GM18508 (cell line): ENCODE measurements around the gene GLYATL1B.
"Not testable (repeated sequence)": the region's sequence is repeated elsewhere in the genome, so short reads cannot be mapped to it uniquely, and the experiment has no call there.

Experiments
- ATAC-seq: cut with Tn5 transposase; IDR thresholded peaks from one replicate; pipeline ENCODE4 v1.9.1; 2021; ENCODE audit warnings: moderate number of reproducible peaks; ENCODE audit not compliant: insufficient read depth, unreplicated experiment

The GLYATL1B gene

DNA sequence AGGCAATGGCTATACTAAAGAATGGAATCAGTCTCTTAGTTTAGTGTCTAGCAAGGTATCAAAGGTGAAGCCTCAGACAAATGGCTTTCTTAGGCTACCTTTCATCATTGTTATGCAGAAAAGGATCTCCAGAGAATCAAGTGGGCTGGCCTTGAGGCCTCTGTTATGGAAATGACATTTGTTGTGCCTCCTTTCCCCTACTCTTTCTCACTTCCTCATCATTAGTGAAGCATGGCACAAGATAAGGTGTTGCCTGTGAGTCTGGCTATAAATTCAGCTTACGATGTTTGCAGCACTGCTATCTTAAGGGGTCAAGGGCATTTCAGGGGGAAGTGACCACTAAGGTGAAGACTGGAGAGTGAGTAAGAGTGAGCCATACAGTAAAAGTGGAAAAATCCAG, 9.1 kb downstream of the GLYATL1B start:
- ATAC-seq, result peak; percentile 79

DNA sequence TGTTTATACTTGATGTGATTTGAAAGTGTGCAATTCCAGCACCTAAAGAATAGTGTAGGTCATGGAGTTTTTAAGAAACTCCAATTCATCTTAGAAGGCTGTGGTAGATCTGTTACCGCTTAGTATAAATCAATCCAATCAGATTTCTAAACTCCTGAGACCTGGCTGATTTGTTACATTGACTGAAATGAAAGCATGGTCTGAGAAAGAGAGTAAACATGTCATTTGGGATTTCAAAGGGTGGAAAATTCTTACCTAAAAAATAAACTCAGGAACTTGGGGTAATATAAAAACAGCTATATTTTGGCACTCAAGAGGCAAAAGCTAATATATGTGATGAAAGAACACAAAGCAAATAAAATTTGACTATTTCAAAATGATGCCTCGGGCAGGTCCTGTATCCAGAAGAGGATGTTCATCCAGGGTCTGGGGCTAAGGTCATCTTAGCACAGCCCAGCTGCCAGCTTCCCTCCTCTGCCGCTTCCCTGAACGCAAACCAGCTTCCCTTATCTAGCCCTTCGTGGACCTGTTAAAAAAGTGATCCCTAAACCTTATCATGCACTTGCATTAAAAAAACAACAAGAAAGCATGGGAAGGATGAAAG, 10.0 kb downstream of the GLYATL1B start:
- ATAC-seq, result not testable (repeated sequence)

GRCh38 chr11:59097113-59097708, 11.1 kb downstream of the GLYATL1B start:
- no peak for ATAC-seq

DNA sequence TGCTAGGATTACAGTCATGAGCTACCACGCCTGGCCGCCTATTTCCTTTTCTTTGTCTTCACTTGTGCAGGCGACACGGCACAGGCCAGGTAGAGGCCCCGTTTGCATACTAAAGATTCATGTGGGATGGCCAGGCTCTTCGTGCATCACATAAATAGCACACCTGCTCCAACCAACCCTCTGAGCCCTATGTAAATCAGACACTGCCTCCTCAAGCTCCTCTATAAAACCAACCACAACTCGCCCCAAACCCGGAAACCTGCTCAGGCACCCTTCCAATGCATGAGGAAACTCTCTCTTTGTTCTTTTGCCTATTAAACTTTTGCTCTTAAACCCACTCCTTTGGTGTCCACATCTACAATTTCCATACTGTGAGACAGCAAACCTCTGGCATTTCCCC, 11.8 kb downstream of the GLYATL1B start:
- not testable (repeated sequence) for ATAC-seq

DNA sequence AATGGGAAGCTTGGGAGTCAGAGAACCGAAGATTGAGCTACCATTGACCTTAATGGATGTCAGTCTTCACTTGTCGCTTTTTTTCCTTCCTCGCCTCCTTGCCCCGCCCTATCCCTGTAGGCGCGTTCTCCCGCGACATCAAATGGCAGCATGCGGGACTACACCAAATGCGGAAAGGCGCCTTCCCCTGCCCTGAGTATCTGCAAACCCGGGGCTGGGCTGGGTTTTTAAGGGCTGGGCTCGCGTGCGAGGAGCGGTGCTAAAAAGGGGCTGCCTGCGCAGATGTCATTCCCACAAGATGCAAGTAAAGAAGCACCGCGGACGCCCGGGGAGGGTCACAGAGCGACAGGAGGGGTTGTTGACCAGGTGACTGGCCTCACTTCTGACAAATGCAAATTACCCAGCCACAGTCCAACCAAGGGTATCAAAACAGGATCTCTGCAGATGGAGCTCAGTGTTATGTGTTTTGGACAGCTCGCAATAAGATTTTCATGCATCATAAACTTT, 16.2 kb downstream of the GLYATL1B start:
- ATAC-seq, result peak; percentile 53

DNA sequence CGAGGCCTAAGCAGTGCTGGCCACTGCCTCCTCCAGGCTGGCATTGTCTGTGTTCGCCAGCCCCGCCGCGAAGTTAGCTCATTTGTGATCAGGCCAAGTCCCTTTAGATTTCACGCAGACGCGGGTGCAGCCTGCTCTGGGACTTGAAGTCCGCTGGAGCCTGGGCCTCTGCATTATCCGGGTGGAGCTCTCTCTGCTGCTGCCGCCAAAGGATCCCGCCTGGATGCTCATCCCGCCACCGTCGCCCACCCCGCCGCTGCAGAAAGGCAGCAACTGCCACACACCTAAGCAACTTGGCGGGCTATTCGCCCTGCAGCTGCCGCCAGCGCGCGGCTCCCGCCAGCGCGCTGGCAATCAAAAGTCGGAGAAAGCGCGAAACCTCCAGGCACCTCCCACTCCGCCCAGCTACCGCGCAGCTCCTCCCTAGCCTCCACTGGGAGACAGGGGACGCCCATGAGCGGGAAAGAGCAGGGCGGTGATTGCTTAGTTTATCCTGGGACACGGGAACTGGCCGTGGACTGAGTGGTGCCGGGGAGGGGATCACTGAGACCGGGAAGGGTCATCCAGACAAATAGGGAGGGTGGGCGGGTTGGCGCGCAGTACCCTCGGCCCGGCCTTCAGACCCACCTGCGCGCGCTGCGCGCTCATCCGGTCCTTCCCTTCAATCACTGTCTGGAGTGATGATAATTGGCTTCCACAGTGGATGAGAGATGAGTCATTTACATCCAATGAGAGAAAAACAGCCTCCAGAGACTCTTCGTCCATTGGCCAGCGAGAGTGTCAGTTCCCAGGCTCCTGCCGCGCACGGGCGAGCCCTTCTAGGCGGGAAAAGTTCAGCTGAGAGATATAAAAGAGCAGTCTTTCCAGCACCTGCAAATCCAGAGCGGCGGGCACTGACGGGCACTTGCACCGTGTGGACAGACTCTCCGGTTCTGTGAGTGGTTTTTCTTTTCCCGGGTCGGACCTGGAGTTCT, 20.5 kb downstream of the GLYATL1B start, which contains the start of gene FAM111B:
TSS of gene FAM111B (plus strand) at position 875 of the 974 bp plus-strand sequence. CDS start 2,389 bp downstream, outside the sequence.
- ATAC-seq, result peak; percentile 57

DNA sequence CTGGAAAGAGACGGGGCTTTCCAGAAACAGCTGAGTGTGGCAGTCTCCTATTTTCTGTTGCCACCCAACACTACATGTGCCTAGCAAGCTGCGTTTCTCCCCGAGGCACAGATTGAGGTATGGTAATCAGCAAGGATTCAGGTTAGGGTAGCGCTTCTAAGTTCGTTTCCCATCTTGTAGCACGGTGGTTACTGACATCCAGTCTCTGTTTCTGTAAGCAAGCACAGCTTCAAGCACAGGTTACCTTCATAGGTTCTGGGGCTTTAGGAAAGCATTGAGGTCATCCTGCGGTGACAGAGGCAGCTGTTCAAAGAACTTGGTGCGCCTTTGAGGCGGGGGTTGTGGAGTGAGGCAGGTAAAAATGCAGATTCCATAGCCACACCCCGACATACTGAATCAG, 21.6 kb downstream of the GLYATL1B start:
- ATAC-seq, result not testable (repeated sequence)

DNA sequence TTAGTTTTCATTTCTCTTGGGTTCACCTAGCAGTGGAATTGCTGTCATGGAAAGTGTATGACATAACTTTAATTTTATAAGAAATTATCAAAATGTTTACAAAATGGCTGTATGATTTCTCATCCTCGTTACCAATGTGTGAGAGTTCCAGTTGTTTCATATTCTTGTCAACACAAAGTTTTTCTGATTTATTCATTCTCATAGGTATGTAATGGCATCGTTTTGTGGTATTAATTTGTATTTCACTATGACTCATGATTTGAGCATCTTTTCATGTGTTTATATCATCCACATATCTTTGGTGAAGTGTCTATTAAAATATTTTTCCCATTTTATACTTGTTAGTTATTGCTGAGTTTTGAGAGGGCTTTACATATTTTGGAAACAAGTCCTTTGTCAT, 26.4 kb downstream of the GLYATL1B start:
- ATAC-seq, result no peak

DNA sequence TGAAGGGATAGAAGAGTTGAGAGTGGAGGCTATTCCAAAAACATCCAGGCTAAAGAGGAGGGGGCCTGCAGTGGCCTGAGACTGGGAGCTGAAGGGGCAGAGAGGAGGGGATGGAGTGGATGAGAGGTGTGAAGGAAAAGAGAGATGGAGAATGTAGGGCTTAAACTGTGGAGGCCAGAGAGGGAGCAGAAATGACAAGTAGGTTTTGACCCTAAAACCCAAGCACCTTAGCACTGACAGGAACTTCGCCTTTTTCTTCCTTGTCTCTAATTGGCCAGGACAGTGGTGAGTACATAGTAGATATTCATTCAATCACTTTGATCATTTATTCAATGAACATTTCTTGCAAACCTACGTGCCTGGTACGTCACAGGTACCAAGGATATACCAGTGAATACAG, 28.2 kb downstream of the GLYATL1B start:
- ATAC-seq, result no peak

DNA sequence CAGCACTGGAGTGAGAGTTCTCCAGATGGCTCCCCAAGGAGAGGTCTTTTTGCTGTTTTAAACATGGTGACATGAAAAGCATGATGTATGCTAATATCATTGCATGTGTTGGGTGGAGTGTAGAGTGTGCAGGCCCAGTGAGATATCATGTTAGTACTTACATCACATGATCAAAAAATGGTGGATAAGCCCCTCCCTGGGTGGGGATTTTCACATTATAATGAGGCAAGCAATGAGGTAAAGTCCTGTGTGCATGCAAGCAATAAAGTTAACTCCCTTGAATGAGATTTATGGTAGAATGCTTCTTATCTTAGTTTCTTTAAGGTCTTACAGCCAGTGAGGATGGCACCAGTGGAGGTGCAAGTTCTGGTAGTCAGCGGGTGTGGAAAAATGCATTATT, 29.4 kb downstream of the GLYATL1B start:
- ATAC-seq, result no peak

GRCh38 chr11:59117774-59118173, 31.7 kb downstream of the GLYATL1B start:
- no peak for ATAC-seq

GRCh38 chr11:59119826-59120225, 33.7 kb downstream of the GLYATL1B start:
- ATAC-seq, result no peak

DNA sequence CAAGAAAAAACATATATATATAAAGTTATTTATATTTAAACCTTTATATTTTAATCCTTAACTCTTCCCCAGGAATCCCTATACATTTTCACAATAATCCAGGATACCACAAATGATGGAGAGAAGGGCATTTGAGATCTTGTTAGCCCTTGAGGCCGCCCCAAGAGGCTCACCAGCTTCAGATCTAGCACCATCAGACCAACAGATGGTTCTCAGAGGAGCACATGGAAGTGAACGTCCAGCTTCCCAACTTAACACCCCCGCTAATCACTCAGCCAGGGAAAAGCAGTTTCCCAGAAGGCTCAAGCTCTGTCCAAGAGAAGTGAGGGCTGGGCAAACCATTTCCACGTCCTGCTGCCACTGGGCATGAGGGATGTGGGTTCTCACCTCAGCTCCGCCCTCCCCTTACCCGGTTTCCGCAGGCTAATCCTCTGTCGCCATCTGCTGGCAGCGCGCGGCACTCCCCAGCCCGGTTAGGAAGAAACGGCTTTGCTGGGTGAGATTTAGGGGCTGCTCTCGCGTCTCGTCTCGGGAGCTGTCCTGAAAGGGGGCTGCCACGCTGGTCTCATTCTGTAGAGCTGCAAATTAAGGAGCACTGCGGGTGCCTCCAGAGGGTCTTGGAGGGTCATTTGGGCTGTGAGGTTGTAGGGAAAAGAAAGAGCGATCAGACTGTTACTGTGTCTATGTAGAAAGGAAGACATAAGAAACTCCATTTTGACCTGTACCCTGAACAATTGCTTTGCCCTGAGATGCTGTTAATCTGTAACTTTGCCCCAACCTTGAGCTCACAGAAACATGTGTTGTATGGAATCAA, 49.7 kb downstream of the GLYATL1B start:
- ATAC-seq, result peak; percentile 80

- not testable (repeated sequence) for ATAC-seq
These were observed 50.4 kb downstream of the GLYATL1B start for GRCh38 chr11:59136551-59136950.

DNA sequence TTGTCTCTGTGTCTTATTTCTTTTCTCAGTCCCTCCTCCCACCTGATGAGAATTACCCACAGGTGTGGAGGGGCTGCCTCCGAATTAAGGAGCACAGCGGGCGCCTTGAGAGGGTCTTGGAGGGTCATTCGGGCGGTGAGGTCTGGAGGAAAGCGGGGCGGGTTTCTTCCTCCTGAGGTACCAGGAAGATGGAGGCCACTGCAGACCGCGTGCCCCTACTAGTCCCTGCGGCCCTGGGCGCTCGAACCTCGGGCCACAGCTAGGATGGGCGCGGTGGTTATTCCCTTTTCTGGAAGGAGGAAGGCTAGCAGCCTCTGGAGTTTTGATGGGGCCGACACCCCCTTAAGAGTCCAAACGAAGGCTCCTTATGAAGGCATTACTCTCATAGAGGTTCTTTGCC, 51.1 kb downstream of the GLYATL1B start:
- ATAC-seq, result no peak

DNA sequence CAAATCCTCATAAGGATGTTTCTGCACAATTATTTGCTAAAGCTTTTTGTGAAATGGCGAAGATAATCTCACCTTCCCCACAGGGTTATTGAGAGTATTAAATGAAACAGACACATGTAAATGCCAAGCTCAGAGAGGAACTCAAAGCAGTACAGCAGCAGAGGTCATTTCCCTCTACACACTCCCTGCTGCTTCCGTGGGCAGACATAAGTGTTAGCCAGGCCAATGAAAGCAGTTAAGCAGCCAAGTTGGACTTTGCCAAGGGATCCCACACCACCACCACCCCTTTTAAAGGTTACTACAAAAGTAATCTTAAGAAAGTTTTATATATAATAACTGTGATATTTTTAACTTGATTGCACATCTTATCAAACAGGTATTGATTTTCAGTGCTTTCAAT, 52.5 kb downstream of the GLYATL1B start:
- no peak for ATAC-seq

DNA sequence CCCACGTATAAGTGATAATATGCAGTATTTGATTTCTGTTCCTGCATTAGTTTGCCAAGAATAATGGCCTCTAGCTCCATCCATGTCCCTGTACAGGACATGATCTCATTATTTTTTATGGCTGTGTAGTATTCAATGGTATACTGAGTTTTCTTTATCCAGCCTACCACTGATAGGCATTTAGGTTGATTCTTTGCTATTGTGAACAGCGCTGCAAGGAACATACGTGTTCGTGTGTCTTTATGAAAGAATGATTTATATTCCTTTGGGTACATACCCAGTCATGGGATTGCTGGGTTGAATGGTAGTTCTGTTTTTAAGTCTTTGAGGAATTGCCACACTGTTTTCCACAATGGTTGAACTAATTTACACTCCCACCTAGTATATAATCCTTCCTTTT, 55.1 kb downstream of the GLYATL1B start:
- no peak for ATAC-seq

GRCh38 chr11:59141673-59142460, 55.8 kb downstream of the GLYATL1B start:
- peak; percentile 0 for ATAC-seq
